Mucosa of rectum (tissue), 2 donors: ENCODE data around the gene INPPL1.

Experiments
- H3K27ac ChIP-seq, 2 donors: one replicate each; pipeline ENCODE4 v1.7.0; 2013; ENCODE audit warnings: inconsistent platforms in 2 of 2, low read depth in 2 of 2, low read length in 2 of 2
- H3K27me3 ChIP-seq, 2 donors: one replicate each; pipeline ENCODE4 v1.7.0; 2013; ENCODE audit warnings: low read length in 2 of 2; ENCODE audit not compliant: control insufficient read depth in 2 of 2, insufficient read depth in 2 of 2
- H3K36me3 ChIP-seq, 2 donors: one replicate each; pipeline ENCODE4 v1.7.0; 2013; ENCODE audit warnings: low read length in 2 of 2; ENCODE audit not compliant: control insufficient read depth in 2 of 2, insufficient read depth in 2 of 2
- H3K4me1 ChIP-seq, 2 donors: one replicate each; pipeline ENCODE4 v1.7.0; 2013; ENCODE audit warnings: low read length in 2 of 2, mild to moderate bottlenecking in 1 of 2; ENCODE audit not compliant: control insufficient read depth in 2 of 2, insufficient read depth in 2 of 2
- H3K4me3 ChIP-seq, 2 donors: one replicate each; pipeline ENCODE4 v1.7.0; 2013; ENCODE audit warnings: low read length in 2 of 2
- H3K9ac ChIP-seq, 2 donors: one replicate each; pipeline ENCODE4 v1.7.0; 2013; ENCODE audit warnings: low read length in 2 of 2, low read depth in 1 of 2, mild to moderate bottlenecking in 1 of 2
- H3K9me3 ChIP-seq, 2 donors: one replicate each; pipeline ENCODE4 v1.7.0; 2013; ENCODE audit warnings: low read length in 2 of 2; ENCODE audit not compliant: control insufficient read depth in 2 of 2
- donor health status: healthy.
- donor health status: Normal muscosa, but diverticular disease.

The INPPL1 gene

DNA sequence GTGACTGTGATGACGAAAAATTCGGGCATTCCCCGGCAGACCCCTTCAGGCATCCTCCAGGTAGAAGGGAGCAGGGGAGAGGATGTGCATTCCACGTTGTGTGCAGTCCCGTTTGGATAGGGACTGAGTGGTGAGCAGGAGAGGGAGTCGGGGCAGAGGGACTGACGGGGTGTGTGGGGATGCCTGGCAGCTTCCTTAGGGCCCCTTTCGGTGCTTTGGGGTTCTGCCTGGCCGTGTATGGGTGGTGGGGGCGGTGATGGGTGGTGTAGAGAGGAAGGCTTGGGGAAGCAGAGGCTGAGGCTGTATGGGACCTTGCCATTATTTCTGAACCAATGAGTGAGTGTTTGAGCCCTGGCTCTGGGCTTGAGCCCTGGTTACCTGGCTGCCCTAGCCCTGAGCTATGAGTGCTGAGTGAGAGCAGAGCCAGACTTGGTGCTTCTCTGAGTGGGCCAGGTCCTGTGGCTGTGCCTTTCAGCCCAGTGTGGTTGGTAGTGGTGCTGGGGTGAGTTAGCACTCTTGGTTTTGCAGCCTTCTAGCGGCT lies 914 bp downstream of the INPPL1 start:
- H3K27ac ChIP-seq: peak overlapping the region in 1 of 2 donors; percentile 95
- H3K9ac ChIP-seq: peak overlapping the region; percentile 38 to 87
- H3K4me1 ChIP-seq: peaks cover 14% of the 10 kb centered on the region in 2 donors

GRCh38 chr11:72226701-72227100 lies 2.1 kb downstream of the INPPL1 start:
- no peaks in the 10 kb centered on the region for H3K9me3 ChIP-seq
- H3K9ac ChIP-seq: no peak overlapping the region
- H3K27ac ChIP-seq: no peak overlapping the region
- no peaks in the 10 kb centered on the region for H3K27me3 ChIP-seq
- H3K4me3 ChIP-seq: no peak overlapping the region
- peaks cover 35 to 38% of the 10 kb centered on the region in 2 donors for H3K36me3 ChIP-seq
- peaks cover 14% of the 10 kb centered on the region in 2 donors for H3K4me1 ChIP-seq

More for the DNA sequence above, 914 bp downstream of the INPPL1 start:
- H3K36me3 ChIP-seq: peaks cover 24 to 26% of the 10 kb centered on the region in 2 donors
- no peaks in the 10 kb centered on the region for H3K27me3 ChIP-seq
- H3K4me3 ChIP-seq: peak overlapping the region; percentile 78 to 87
- no peaks in the 10 kb centered on the region for H3K9me3 ChIP-seq

- Histone ChIP-seq H3K36me3 (peaks cover 44 to 46% of the 10 kb centered on the region in 2 donors), H3K9me3 (no peaks in the 10 kb centered on the region), H3K4me3 (no peak overlapping the region), H3K27me3 (no peaks in the 10 kb centered on the region), H3K9ac (no peak overlapping the region), H3K27ac (no peak overlapping the region), H3K4me1 (peaks cover 9 to 12% of the 10 kb centered on the region in 2 donors)
Measured at GRCh38 chr11:72227316-72228228, 3.0 kb downstream of the INPPL1 start.

- H3K9ac ChIP-seq: no peak overlapping the region
Measured at GRCh38 chr11:72228229-72228843, 3.8 kb downstream of the INPPL1 start.

DNA sequence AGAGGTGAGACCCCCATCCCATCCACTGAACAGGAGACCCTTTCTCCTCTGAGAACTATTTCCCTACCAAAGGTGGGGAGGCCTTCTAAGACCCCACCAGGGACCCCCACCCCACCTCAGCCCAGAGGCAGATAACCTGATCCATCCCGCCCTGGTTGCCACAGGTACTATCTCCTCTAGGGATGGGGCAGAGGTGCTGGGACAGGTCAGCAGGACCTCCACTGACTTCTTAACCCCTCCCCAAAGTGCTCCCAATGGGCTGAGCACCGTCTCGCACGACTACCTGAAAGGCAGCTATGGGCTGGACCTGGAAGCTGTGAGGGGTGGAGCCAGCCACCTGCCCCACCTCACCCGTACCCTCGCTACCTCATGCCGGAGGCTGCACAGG lies 4.3 kb downstream of the INPPL1 start:
- H3K27ac ChIP-seq: no peak overlapping the region
- no peaks in the 10 kb centered on the region for H3K27me3 ChIP-seq
- no peak overlapping the region for H3K4me3 ChIP-seq
- peaks cover 57 to 59% of the 10 kb centered on the region in 2 donors for H3K36me3 ChIP-seq
- no peak overlapping the region for H3K9ac ChIP-seq
- H3K9me3 ChIP-seq: no peaks in the 10 kb centered on the region
- H3K4me1 ChIP-seq: peaks cover 7 to 8% of the 10 kb centered on the region in 2 donors

More at GRCh38 chr11:72228229-72228843, 3.8 kb downstream of the INPPL1 start:
- Histone ChIP-seq H3K27ac (no peak overlapping the region), H3K4me1 (peaks cover 7 to 8% of the 10 kb centered on the region in 2 donors), H3K36me3 (peaks cover 52 to 54% of the 10 kb centered on the region in 2 donors), H3K9me3 (no peaks in the 10 kb centered on the region), H3K27me3 (no peaks in the 10 kb centered on the region), H3K4me3 (no peak overlapping the region)

DNA sequence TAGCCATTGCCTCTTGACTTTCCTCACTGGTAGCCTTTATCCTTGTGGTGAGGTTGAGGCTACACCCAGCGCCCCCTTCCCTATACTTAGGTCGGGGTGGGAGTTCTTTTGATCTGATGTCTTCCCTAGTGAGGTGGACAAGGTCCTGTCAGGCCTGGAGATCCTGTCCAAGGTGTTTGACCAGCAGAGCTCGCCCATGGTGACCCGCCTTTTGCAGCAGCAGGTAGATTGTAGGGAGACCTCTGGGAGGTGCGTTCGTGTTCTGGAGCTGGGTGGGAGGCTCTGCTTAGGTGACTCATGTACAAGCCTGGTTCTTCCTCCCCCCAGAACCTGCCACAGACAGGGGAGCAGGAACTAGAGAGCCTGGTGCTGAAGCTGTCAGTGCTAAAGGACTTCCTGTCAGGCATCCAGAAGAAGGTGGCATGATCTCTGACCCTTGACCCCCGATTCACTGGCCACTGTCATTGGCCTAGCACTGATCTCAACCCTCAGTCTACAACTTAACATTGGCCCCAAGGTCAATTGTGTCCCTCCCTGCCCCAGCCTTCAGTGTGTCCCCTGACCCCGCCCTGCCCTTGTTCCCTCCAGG lies 4.9 kb downstream of the INPPL1 start:
- H3K9ac ChIP-seq: no peak overlapping the region
- H3K36me3 ChIP-seq: peaks cover 63 to 64% of the 10 kb centered on the region in 2 donors
- H3K27me3 ChIP-seq: no peaks in the 10 kb centered on the region
- H3K27ac ChIP-seq: no peak overlapping the region
- no peaks in the 10 kb centered on the region for H3K9me3 ChIP-seq
- no peak overlapping the region for H3K4me3 ChIP-seq
- peaks cover 7 to 8% of the 10 kb centered on the region in 2 donors for H3K4me1 ChIP-seq

- peaks cover 6 to 7% of the 10 kb centered on the region in 2 donors for H3K4me1 ChIP-seq
- H3K9ac ChIP-seq: no peak overlapping the region
- no peak overlapping the region for H3K4me3 ChIP-seq
- no peaks in the 10 kb centered on the region for H3K9me3 ChIP-seq
- H3K36me3 ChIP-seq: peaks cover 65 to 70% of the 10 kb centered on the region in 2 donors
- no peak overlapping the region for H3K27ac ChIP-seq
- H3K27me3 ChIP-seq: no peaks in the 10 kb centered on the region
Measured at GRCh38 chr11:72229925-72230763, 5.6 kb downstream of the INPPL1 start.

- H3K27me3 ChIP-seq: no peaks in the 10 kb centered on the region
- H3K4me1 ChIP-seq: no peaks in the 10 kb centered on the region
- H3K9me3 ChIP-seq: no peaks in the 10 kb centered on the region
- no peak overlapping the region for H3K4me3 ChIP-seq
- H3K9ac ChIP-seq: no peak overlapping the region
- H3K36me3 ChIP-seq: peaks cover 65 to 76% of the 10 kb centered on the region in 2 donors
- H3K27ac ChIP-seq: no peak overlapping the region
Measured at GRCh38 chr11:72230764-72231365, 6.3 kb downstream of the INPPL1 start.
